HG02943 (cell line): ENCODE results near the gene HYAL4.
A peak's percentile ranks its signal among the peaks of the same experiment; 100 is the strongest.
"Not testable (repeated sequence)": the region's sequence is repeated elsewhere in the genome, so short reads cannot be mapped to it uniquely, and the experiment has no call there.

ENCODE experiments used
- ATAC-seq: cut with Tn5 transposase; IDR thresholded peaks from one replicate; pipeline ENCODE4 v1.9.1; 2021; ENCODE audit warnings: mild to moderate bottlenecking, low read depth, moderate library complexity; ENCODE audit not compliant: unreplicated experiment

The HYAL4 gene

DNA sequence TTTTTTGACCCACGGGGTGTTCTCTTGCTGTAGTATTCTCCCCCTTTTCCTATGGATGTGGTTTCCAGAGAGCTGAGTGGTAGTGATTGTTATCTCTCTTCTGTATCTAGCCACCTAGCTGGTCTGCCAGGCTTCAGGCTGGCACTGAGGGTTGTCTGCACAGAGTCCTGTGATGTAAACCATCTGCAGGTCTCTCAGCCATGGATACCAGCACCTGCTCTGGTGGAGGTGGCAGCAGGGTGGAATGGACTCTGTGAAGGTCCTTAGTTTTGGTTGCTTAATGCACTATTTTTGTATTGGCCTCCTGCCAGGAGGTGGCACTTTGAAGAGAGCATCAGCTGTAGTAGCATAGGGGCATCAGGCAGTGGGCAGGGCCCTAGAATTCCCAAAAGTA lies 851 bp downstream of the HYAL4 start:
- ATAC-seq = no peak

DNA sequence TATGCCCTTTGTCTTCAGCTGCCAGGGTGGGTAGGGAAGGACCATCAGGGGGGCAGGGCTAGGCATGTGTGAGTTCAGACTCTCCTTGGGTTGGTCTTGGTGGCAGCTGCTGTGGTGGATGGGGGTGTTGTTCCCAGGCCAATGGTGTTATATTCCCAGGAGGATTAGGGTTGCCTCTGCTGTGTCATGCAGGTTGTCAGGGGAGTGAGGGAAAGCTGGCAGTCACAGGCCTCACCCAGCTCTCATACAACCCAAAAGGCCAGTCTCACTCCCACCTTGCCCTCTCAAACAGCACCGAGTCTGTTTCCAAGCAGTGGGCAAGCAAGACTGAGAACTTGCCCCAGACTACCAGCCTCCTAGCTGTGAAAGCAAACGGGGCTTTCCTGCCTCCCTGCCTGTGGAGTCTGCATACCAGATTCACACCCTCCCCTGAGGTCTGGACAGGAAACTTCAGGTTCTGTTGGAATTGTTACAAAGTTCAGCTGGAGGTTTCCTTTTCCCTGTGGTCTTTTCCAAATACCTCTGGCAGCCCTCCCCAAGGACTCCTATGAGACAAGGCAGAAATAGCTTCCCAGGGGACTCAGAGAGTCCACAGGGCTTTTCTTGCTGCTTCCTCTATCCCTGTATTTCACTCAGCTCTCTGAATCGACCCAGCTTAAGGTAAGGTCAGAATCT lies 1.4 kb downstream of the HYAL4 start:
- ATAC-seq = no peak

DNA sequence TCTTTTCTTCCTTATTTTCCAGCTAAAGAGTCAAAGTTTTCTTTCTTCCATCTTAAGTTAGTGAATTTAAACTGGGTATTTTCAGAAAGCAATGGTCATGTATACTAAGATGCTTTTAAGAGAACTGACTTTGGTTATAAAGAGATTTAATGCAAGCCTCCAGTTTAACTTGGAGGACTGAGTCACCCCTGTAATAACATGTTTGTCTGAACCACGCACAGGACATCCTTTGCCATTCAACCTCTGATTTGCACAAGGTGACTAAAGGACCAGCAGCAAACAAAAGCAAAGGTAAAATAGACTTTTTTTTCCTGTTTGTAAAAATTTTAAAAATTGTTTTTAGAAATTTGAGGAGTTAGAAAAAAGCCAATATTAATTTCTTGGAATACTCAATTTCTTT lies 2.9 kb downstream of the HYAL4 start:
- ATAC-seq = no peak

DNA sequence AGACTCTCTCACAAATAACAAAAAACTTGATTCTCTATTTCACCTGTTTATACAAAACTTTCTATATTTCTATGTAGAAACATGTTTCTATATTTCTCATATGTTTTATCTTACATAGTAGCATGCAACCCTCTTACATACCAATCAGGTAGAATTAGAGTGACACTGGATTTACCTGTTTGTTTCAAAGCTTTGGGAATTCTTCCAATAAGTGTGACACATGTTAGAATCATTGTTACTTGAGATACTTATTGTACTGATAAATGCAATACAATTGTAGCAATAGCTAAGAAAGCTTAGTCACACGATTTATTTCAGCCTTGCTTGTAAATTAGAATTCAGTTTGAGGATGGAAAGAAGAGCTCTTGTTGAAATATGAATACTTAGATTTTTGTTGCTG lies 4.9 kb downstream of the HYAL4 start:
- ATAC-seq = no peak

DNA sequence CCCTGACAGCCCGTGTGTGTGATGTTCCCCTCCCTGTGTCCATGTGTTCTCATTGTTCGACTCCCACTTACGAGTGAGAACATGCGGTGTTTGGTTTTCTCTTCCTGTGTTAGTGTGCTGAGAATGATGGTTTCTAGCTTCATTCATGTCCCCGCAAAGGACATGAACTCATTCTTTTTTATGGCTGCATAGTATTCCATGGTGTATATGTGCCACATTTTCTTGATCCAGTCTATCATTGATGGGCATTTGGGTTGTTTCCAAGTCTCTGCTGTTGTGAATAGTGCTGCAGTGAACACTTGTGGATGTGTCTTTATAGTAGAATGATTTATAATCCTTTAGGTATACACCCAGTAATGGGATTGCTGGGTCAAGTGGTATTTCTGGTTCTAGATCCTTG lies 6.4 kb downstream of the HYAL4 start:
- ATAC-seq = not testable (repeated sequence)

DNA sequence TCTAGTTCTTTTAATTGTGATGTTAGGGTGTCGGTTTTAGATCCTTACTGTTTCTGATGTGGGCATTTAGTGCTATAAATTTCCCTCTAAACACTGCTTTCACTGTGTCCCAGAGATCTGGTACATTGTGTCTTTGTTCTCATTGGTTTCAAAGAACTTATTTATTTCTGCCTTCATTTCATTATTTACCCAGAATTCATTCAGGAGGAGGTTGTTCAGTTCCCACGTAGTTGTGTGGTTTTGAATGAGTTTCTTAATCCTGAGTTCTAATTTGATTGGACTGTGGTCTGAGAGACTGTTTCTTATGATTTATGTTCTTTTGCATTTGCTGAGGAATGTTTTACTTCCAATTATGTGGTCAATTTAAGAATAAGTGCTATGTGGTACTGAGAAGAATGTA lies 9.3 kb downstream of the HYAL4 start:
- not testable (repeated sequence) for ATAC-seq

DNA sequence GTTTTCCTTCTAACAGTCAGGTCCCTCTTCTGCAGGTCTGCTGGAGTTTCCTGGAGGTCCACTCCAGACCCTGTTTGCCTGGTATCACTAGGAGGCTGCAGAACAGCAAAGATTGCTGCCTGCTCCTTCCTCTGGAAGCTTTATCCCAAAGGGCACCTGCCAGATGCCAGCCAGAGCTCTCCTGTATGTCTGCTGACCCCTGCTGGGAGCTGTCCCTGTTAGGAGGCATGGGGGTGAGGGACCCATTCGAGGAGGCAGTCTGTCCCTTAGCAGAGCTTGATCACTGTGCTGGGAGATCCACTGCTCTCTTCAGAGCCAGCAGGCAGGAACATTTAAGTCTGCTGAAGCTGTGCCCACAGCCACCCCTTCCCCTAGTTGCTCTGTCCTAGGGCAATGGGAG lies 11.5 kb downstream of the HYAL4 start:
- ATAC-seq = not testable (repeated sequence)

DNA sequence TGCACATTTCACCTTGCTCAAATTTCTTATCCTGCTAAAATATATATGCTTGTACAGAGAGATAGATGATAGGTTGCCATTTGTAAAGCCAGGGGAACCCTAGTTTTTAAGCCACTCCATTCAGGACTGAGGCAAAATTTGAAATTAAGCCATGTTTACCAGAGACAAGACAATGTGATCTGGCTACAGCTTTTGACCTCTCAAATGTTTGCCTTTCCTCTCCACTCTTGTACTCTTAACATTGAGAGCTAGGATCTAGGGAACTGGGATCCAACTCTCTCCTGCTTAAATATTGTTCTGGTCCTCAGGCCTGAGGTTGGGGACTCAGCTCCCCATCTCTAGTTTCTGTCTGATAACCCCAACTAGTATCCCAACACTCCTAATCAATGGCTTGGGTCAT lies 15.9 kb downstream of the HYAL4 start:
- no peak for ATAC-seq

DNA sequence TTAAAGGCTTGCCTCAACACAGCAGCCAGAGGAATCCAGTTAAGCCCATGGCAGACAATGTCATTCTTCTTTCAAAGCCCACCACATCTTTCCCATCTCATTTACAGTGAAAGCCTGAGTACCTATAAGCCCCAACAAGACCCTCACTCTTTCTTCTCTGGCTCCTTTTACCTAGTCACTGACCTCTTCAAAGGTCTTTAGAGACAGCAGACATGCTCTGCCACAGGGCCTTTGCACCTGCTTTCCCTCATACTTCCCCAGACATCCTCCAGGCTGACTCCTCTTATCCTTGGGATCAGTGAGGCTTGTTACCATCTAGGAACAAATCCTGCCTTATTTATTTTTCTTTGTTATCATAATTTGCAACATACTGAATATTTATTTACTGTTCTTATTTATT lies 17.8 kb downstream of the HYAL4 start:
- ATAC-seq = no peak

DNA sequence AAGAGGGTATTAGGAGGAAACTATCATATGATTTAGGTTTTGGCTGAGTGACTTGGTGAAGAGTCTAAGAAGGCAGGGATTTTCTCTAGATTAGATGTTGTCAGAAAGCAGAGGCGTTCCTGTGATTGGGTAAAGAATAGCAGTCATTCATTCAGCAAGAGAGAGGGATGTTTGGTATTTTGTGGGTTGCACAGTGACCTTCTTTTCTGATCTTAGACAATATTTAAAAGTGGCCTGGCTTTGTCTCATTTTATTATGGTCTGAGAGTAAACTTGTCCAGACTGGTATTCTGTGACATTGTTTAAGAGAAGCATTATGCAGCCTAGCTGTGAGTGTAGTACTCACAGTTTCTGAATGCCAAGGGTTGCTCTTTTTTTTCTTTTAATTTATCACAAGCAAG lies 18.5 kb downstream of the HYAL4 start:
- ATAC-seq = no peak

DNA sequence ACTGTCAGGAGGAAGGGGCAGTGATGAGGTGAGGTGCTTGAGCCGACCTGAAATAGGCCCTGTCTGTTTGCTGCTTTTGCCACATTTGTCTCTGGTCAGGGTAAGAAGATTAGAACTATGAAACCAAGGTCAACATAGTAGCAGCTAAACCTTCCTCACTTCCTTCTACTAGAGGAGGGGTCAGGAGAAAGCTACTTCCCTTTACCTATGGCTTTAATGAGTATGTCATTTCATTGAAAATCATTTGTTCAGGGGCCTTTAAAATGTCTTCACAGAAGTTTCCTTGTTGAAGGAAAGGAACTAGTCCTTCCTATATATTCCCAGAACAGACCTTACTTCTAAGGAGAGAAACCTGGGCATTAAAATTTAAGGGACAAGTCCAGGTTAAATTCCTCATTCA lies 19.0 kb downstream of the HYAL4 start:
- no peak for ATAC-seq

DNA sequence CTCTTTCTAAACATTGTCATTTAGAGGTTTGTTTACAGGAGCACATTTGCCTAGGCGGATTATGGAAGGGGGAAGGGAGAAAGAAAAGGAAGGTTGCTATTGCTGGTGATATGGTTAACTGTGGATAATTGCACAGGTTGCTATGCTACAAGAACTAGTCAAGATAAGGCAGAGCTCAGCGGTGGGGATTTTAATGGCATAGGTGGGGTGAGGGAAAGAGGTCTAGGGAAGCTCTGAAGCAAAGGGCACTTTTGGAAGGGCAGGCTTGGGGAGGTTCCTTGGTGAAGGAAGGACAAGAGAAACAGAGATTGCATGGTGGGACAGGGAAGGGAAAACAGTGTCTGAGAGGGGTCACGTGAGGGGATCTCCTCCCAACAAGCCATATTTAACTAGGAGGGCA lies 19.5 kb downstream of the HYAL4 start:
- ATAC-seq = no peak

DNA sequence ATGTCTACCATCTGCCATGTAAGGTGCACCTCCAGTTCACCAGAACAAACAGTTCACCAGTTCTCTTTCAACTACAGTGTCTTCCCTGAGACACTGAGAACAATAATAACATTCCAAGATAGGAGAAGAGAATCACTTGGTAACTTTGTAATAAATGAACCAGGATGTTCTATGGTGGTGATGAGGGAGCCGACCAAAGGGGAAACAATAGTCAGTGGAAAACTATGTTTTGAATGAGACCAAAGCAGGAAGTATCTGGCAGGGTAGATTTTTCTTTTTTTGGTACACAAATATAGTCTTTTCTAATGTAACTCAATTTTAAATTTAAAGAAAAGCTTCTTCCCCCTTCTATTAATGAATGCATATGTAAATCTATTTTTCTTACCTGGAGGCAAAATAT lies 20.0 kb downstream of the HYAL4 start:
- ATAC-seq = no peak

DNA sequence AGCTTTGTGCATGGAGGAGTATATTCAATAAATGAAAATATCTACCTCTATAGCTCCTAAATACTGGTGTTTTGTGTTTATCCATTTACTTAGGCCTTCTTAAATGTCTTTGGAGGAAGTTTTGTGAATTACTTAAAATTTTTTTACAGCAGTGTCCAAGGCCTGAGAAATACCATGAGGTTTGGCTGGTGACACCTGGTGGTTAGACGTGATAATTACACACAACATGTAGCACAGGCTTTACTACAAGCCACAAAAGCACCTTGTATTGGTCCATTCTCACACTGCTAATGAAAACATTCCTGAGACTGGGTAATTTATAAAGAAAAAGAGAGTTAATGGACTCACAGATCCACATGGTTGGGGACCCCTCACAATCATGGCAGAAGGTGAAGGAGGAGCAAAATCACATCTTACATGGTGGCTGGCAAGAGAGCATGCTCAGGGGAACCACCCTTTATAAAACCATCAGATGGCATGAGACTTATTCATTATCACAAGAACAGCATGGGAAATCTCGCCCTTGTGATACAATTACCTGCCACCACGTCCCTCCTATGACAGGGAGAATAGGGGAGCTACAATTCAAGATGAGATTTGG lies 20.6 kb downstream of the HYAL4 start:
- ATAC-seq = peak; percentile 96

DNA sequence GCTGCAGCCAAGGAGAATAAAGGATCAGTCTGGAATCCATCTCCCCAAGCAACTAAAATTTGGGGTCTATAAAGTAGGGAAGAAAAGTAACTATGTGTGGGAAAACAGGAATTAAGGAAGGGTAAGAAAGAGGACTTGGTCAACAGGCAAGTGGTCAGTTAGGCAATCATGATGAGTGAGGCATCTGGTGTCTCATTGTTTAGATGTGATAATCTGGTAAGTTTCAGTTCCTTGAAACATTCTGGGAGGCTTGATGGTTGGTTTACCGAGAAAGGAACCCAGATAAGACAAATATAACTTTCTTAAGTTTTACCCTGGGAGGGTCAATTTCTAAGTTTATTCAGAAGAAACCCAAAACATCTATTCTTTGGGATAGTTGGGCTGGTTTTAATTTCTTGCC lies 22.3 kb downstream of the HYAL4 start:
- ATAC-seq = no peak

DNA sequence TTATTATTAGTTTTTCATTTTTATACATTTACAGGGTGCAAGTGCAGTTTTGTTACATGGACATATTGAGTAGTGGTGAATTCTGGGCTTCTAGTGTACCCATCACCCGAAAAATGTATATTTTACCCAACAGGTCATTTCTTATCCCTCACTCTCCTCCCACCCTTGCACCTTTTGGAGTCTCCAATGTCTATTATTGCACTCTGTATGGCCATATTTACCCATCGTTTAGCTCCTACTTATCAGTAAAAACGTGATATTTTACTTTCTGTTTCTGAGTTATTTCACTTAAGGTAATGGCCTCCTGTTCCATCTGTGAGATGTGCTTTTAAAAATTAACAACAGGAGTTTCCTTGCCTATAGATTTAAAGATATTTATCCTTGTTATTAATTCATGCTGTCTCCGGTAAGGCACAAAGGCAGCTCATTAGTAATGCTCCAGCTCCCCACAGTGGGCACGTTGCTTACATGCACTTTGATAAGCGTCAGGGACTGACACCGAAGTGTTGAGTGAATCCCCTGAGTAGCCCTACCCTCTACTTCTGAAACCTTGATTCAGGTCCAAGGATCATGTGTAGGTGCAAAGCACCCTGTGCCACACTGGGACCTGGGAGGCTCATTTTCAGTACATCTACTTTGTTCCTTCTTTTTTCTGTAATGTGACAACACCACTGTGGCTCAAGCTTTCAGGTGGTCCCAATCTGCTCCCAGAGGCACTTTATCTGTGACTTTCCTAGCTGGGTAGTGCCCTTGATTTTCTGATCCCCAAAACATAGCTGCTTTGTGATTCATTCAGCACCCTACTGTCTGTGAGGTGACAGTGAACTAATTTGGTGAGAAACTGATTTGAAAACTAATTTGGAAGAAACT lies 27.3 kb downstream of the HYAL4 start:
- peak; percentile 73 for ATAC-seq

DNA sequence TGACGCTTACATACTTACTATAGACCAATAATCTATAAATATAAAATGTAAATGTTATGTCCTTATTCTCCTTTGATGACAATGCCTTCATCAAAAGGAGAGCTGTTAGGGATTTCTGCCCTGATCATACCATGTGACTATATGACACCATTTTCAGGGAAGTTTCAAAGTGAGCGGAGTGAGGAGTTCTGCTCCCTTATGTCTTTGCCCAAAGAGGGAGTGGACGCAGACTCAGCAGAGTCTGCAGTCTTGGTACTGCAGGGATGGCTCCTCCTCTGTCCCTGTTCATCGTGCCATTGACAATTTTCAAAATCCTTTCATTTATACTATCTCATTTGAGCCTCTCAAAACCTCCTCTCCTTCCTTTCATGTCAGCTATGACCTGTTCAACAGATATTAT lies 27.9 kb downstream of the HYAL4 start:
- no peak for ATAC-seq

DNA sequence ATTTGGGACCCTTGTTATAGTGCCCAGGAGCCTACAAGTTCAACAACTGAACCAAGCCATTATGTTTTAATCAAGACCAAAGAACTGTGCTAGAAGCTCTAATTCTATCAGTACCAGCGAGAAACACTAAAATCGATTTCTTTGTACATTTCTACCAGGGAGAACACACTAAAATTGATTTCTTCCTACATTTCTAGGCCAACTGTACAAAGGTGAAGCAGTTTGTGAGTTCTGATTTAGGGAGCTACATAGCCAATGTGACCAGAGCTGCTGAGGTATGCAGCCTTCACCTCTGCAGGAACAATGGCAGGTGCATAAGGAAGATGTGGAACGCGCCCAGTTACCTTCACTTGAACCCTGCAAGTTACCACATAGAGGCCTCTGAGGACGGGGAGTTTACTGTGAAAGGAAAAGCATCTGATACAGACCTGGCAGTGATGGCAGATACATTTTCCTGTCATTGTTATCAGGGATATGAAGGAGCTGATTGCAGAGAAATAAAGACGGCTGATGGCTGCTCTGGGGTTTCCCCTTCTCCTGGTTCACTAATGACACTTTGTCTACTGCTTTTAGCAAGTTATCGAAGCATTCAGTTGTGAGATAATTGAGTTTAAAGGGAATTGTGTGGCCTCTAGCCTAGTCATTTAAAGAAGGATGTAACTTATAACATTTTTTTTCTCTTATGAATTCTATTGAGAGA lies 31.7 kb downstream of the HYAL4 start:
- no peak for ATAC-seq

DNA sequence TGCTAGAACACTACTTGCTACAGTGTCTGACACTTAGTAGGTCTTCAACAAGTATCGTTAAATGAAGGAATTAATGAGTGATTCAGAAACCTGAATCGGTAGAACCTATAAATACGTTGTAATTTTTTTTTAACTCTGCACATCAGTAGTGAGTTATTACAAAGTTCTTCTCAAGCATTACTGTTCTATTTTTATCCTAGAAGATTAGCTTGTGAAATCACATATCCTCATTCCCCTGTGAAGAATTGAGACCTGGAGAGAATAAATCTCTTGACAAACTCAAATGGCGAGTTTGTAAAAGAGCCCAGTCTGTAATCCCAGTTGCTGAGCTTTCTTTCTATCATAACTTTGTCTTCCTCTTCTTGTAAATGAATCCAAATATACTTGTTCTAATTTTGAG lies 34.7 kb downstream of the HYAL4 start:
- ATAC-seq = no peak

DNA sequence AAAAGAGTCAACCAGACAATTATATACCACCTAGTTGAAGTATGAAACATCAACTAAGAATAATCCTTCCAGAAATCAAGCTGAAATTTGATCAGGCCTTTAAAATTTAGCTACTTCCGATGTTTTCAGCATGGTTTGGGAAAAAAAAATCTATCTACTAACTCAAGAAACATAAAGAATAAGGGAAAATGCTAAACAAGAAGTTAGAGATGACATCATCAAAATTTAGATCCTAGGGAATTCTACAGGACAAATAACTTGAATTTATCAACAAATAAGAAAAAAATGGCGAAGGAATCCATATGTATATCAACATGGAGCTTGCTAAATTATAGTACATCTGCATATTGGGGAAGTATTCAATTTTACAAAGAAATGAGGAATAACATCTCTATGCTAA lies 36.3 kb downstream of the HYAL4 start:
- ATAC-seq = no peak

DNA sequence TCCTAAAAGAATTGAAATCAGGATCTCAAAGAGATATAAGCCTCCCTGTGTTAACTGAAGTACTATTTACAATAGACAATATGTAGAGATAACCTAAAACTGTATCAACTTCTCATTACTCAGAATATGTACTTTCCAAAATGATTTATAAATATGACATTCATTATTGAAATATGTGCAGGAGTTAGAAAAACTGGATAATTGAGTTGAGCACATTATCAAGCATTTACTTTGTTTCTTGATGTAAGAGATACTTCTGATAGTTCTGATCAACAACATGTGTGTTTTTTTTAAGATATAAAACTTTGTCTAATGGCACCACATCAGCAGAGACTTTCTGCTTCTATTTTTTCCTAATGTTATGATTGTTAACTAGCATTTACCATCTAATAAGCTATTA lies 38.2 kb downstream of the HYAL4 start:
- ATAC-seq = no peak
